H1 (cell line): Measurements from ENCODE around the gene COL4A3. TPM values are rescaled to one million over a fixed set of nuclear protein-coding genes. Genes with fewer than 3 reads are reported as not detected.

Experiments
- CTCF ChIA-PET: fragments of 300-600 bp; sonication (Branson Sonifier 250); formaldehyde crosslinking; loops from one replicate; lab custom pipeline; 2021; ENCODE audit not compliant: partially characterized antibody; lab: Charles Lee
- POLR2A ChIA-PET: fragments of 300-600 bp; sonication (Branson Sonifier 250); formaldehyde crosslinking; loops from one replicate; lab custom pipeline; 2021; ENCODE audit warnings: inconsistent platforms; ENCODE audit not compliant: partially characterized antibody; lab: Charles Lee
- DNase-seq, 2 experiments: peaks; one replicate each; pipeline versions ENCODE4 v3.0.0 to v3.0.0-alpha.2; 2010 to 2022; ENCODE audit warnings: low spot score in 2 of 2, low read depth in 1 of 2, mixed read lengths in 1 of 2
- FAIRE-seq: peaks from 2 replicates; lab custom pipeline; 2011; peaks lifted over from hg19 to GRCh38; lab: Jason Lieb, UNC
- H2AFZ ChIP-seq: 2 replicates; pipeline ENCODE4 v1.8.1; 2012; ENCODE audit warnings: low read length, inconsistent platforms
- H2AK5ac ChIP-seq: 2 replicates; pipeline ENCODE4 v1.6.1; 2013; ENCODE audit warnings: low read depth, low read length
- H2BK120ac ChIP-seq: replicated peaks from 2 replicates; pipeline ENCODE3; 2013; ENCODE audit warnings: low read depth, low read length, inconsistent platforms
- H2BK12ac ChIP-seq: 2 replicates; pipeline ENCODE4 v1.6.1; 2013; ENCODE audit warnings: low read depth, low read length
- H2BK15ac ChIP-seq: 2 replicates; pipeline ENCODE4 v1.6.1; 2013; ENCODE audit warnings: low read length
- H2BK20ac ChIP-seq: 2 replicates; pipeline ENCODE4 v1.6.1; 2013; ENCODE audit warnings: low read length
- H2BK5ac ChIP-seq: 2 replicates; pipeline ENCODE4 v1.6.1; 2013; ENCODE audit warnings: low read depth, low read length
- H3K14ac ChIP-seq: 2 replicates; pipeline ENCODE4 v1.6.1; 2013; ENCODE audit warnings: inconsistent platforms; ENCODE audit not compliant: insufficient read length
- H3K18ac ChIP-seq: 2 replicates; pipeline ENCODE4 v1.6.1; 2013; ENCODE audit warnings: low read length; ENCODE audit errors: extremely low read depth
- H3K23ac ChIP-seq: 2 replicates; pipeline ENCODE4 v1.6.1; 2013; ENCODE audit warnings: inconsistent platforms; ENCODE audit not compliant: insufficient read length
- H3K23me2 ChIP-seq: 2 replicates; pipeline ENCODE4 v1.6.1; 2013; ENCODE audit warnings: low read depth, low read length
- H3K27ac ChIP-seq: 2 replicates; pipeline ENCODE4 v1.6.1; 2011; ENCODE audit warnings: low read depth, low read length, inconsistent platforms
- H3K27me3 ChIP-seq, 4 experiments: replicated peaks in 1 of 4; 1 replicate in 1 of 4; 2 replicates in 3 of 4; pipeline versions ENCODE4 v1.6.1 to v1.8.1; 2011 to 2013; ENCODE audit warnings: low read length in 3 of 4, mild to moderate bottlenecking in 3 of 4, inconsistent platforms in 2 of 4, mixed read lengths in 2 of 4, moderate library complexity in 1 of 4; ENCODE audit not compliant: control insufficient read depth in 3 of 4, insufficient read depth in 3 of 4; ENCODE audit errors: extremely low read depth in 1 of 4
- H3K36me3 ChIP-seq, 4 experiments: 2 replicates each; pipeline versions ENCODE4 v1.6.1 to v1.8.1; 2011 to 2013; ENCODE audit warnings: mild to moderate bottlenecking in 4 of 4, low read length in 3 of 4, moderate library complexity in 2 of 4, control low read depth in 1 of 4, inconsistent platforms in 1 of 4; ENCODE audit not compliant: insufficient read depth in 4 of 4, control insufficient read depth in 2 of 4
- H3K4ac ChIP-seq: replicated peaks from 2 replicates; pipeline ENCODE3; 2013; ENCODE audit warnings: low read length, low read depth, mixed read lengths, inconsistent platforms; ENCODE audit not compliant: insufficient read length
- H3K4me1 ChIP-seq, 4 experiments: replicated peaks in 1 of 4; 1 replicate in 1 of 4; 2 replicates in 3 of 4; pipeline versions ENCODE4 v1.6.1 to v1.8.1; 2011 to 2013; ENCODE audit warnings: low read length in 3 of 4, inconsistent platforms in 2 of 4, mixed read lengths in 1 of 4; ENCODE audit not compliant: insufficient read depth in 4 of 4, control insufficient read depth in 3 of 4
- H3K4me2 ChIP-seq, 2 experiments: 2 replicates each; pipeline versions ENCODE4 v1.6.1 to v1.8.1; 2011 to 2013; ENCODE audit warnings: low read depth in 2 of 2, low read length in 2 of 2, control low read depth in 1 of 2, inconsistent platforms in 1 of 2, mild to moderate bottlenecking in 1 of 2; ENCODE audit not compliant: insufficient read depth in 1 of 2
- H3K4me3 ChIP-seq, 4 experiments: fragments of 200-600, 300-600 bp in 1 of 4; sonication (generic), shearing (Covaris generic), sonication (Bioruptor Twin) in 1 of 4; 2 replicates each; pipeline versions ENCODE4 v1.5.1 to v1.8.1; 2011 to 2016; ENCODE audit warnings: low read length in 4 of 4, low read depth in 3 of 4, control low read depth in 2 of 4, inconsistent platforms in 2 of 4, mild to moderate bottlenecking in 2 of 4, mixed read lengths in 1 of 4, moderate library complexity in 1 of 4; ENCODE audit not compliant: insufficient read depth in 2 of 4; ENCODE audit errors: extremely low read depth in 1 of 4
- H3K56ac ChIP-seq: replicated peaks from 2 replicates; pipeline ENCODE3; 2013; ENCODE audit warnings: low read depth, mild to moderate bottlenecking, mixed read lengths, low read length, inconsistent platforms; ENCODE audit not compliant: insufficient read length
- H3K79me1 ChIP-seq: 2 replicates; pipeline ENCODE4 v1.6.1; 2013; ENCODE audit warnings: low read depth, low read length, control low read depth
- H3K79me2 ChIP-seq, 2 experiments: 2 replicates each; pipeline versions ENCODE4 v1.6.1 to v1.8.1; 2012 to 2013; ENCODE audit warnings: low read length in 2 of 2, mild to moderate bottlenecking in 2 of 2, inconsistent platforms in 1 of 2; ENCODE audit not compliant: insufficient read depth in 2 of 2, control insufficient read depth in 1 of 2
- H3K9ac ChIP-seq, 4 experiments: replicated peaks in 1 of 4; 1 replicate in 1 of 4; 2 replicates in 3 of 4; pipeline versions ENCODE4 v1.6.1 to v1.8.1; 2011 to 2013; ENCODE audit warnings: low read depth in 3 of 4, low read length in 3 of 4, control low read depth in 2 of 4, mild to moderate bottlenecking in 2 of 4, moderate library complexity in 2 of 4, inconsistent platforms in 1 of 4; ENCODE audit errors: extremely low read depth in 1 of 4
- H3K9me3 ChIP-seq, 2 experiments: 2 replicates each; pipeline versions ENCODE4 v1.6.1 to v1.8.1; 2012 to 2013; ENCODE audit warnings: mild to moderate bottlenecking in 2 of 2, moderate library complexity in 2 of 2, control low read depth in 1 of 2, inconsistent platforms in 1 of 2, low read depth in 1 of 2, low read length in 1 of 2, mixed read lengths in 1 of 2; ENCODE audit not compliant: insufficient read depth in 2 of 2
- H4K20me1 ChIP-seq, 2 experiments: replicated peaks in 1 of 2; 2 replicates each; pipeline versions ENCODE3 to v1.8.1; 2011 to 2013; ENCODE audit warnings: inconsistent platforms in 2 of 2, low read length in 2 of 2, mild to moderate bottlenecking in 1 of 2; ENCODE audit not compliant: insufficient read depth in 2 of 2, control insufficient read depth in 1 of 2
- H4K5ac ChIP-seq: 2 replicates; pipeline ENCODE4 v1.6.1; 2013; ENCODE audit warnings: low read length, low read depth, mixed read lengths, inconsistent platforms; ENCODE audit not compliant: insufficient read length
- H4K8ac ChIP-seq: 2 replicates; pipeline ENCODE4 v1.8.0; 2013; ENCODE audit warnings: mild to moderate bottlenecking, moderate library complexity, low read length, inconsistent platforms; ENCODE audit not compliant: insufficient read depth; ENCODE audit errors: extremely low read depth
- H4K91ac ChIP-seq: replicated peaks from 2 replicates; pipeline ENCODE3; 2013; ENCODE audit warnings: low read length, mixed read lengths, inconsistent platforms; ENCODE audit not compliant: insufficient read length
- CHD2 ChIP-seq: IDR thresholded peaks from 2 replicates; pipeline ENCODE4 v1.6.1; 2012; ENCODE audit warnings: low read length, improper control_type of control experiment
- CTBP2 ChIP-seq: IDR thresholded peaks from 2 replicates; pipeline ENCODE4 v1.7.0; 2011; ENCODE audit warnings: borderline replicate concordance, mild to moderate bottlenecking, moderate library complexity, mixed read lengths, low read length; ENCODE audit not compliant: insufficient read depth, insufficient read length
- EP300 ChIP-seq, 2 experiments: IDR thresholded peaks; 1 replicate in 1 of 2; 2 replicates in 1 of 2; pipeline ENCODE4 v1.6.1; 2011 to 2012; ENCODE audit warnings: low read depth in 2 of 2, low read length in 2 of 2, mild to moderate bottlenecking in 2 of 2, borderline replicate concordance in 1 of 2, inconsistent platforms in 1 of 2, moderate library complexity in 1 of 2
- FOSL1 ChIP-seq: IDR thresholded peaks from 2 replicates; pipeline ENCODE4 v1.6.1; 2011; ENCODE audit warnings: mild to moderate bottlenecking, low read depth, low read length, moderate library complexity; ENCODE audit not compliant: insufficient read depth
- JUN ChIP-seq: IDR thresholded peaks from 2 replicates; pipeline ENCODE4 v1.6.1; 2011; ENCODE audit warnings: low read depth, mild to moderate bottlenecking, improper control_type of control experiment, low read length
- MAX ChIP-seq: IDR thresholded peaks from 2 replicates; pipeline ENCODE4 v1.6.1; 2012; ENCODE audit warnings: inconsistent platforms
- RFX5 ChIP-seq: IDR thresholded peaks from 2 replicates; pipeline ENCODE4 v1.6.1; 2011; ENCODE audit warnings: low read depth, low read length, improper control_type of control experiment, borderline replicate concordance
- SRF ChIP-seq: IDR thresholded peaks from 2 replicates; pipeline ENCODE4 v1.6.1; 2011; ENCODE audit warnings: mild to moderate bottlenecking, low read depth, low read length, moderate library complexity
- TCF12 ChIP-seq: IDR thresholded peaks from 2 replicates; pipeline ENCODE4 v1.6.1; 2011; ENCODE audit warnings: low read depth, mild to moderate bottlenecking, low read length
- TEAD4 ChIP-seq: IDR thresholded peaks from 2 replicates; pipeline ENCODE4 v1.6.1; 2012; ENCODE audit warnings: low read depth, low read length, inconsistent platforms, mixed read lengths
- whole genome bisulfite sequencing, 2 experiments: shearing (Covaris generic) in 1 of 2; methylation state at CpG; one replicate each; pipeline versions ENCODE4 v1.1.6 to v1.1.7; 2013 to 2015; ENCODE audit warnings: low lambda C conversion rate in 2 of 2, mixed read lengths in 2 of 2, inconsistent platforms in 1 of 2, low coverage in 1 of 2, missing lambda C conversion rate in 1 of 2; ENCODE audit not compliant: insufficient replicate concordance in 2 of 2, insufficient coverage in 1 of 2, insufficient read length in 1 of 2; ENCODE audit errors: extremely low coverage in 1 of 2, missing lambda C conversion rate in 1 of 2; 5-methylcytosine and 5-hydroxymethylcytosine counted together
- polyA plus RNA-seq, 7 experiments: library from polyadenylated mRNA; depleted of rRNA in 3 of 7; stranded (reverse) in 5 of 7; unstranded in 2 of 7; fragments of >200 nt in 5 of 7; fragments of 200-250 nt in 2 of 7; gene quantifications; 1 replicate in 5 of 7; 2 replicates in 1 of 7; 4 replicates in 1 of 7; pipeline versions ENCODE4 v1.2.1 to v1.2.3, GENCODE V29; 2011 to 2013; ENCODE audit warnings: missing spikeins in 2 of 7, mixed read lengths in 2 of 7
- total RNA-seq: library from RNA; stranded (reverse); fragmentation: NEBNext Ultra II Directional; extraction: Animal tissue kit (Norgen Biotek cat#: 25700); gene quantifications from 2 replicates; pipeline ENCODE4 v1.2.1, GENCODE V29; 2021

COL4A3 gene
- total and polyA plus RNA-seq, 2 of the 8 experiments (the other 6 are each of a cell fraction or from before 2014, with no cell fraction given), result 0.12 to 0.17 TPM

- Histone ChIP-seq H3K36me3 (peaks cover 0 to 6% (median 0%) of the 10 kb centered on the region in 4 experiments; a peak in 2 of 8 replicates), H3K4me2 (no peak overlapping the region), H2BK5ac (no peak overlapping the region), H4K5ac (no peak overlapping the region), H2AFZ (no peak overlapping the region), H3K23ac (no peak overlapping the region), H3K4me3 (no peak overlapping the region), H3K4me1 (no peaks in the 10 kb centered on the region), H3K56ac (no peak overlapping the region), H3K79me1 (no peaks in the 10 kb centered on the region), H3K18ac (no peak overlapping the region), H2BK20ac (no peak overlapping the region), H2BK15ac (no peak overlapping the region), H2BK120ac (no peak overlapping the region), H3K9ac (no peak overlapping the region), H2BK12ac (no peak overlapping the region), H3K27ac (no peak overlapping the region), H3K9me3 (peaks cover 9 to 22% of the 10 kb centered on the region in 2 experiments; a peak in 3 of 4 replicates), H3K23me2 (no peaks in the 10 kb centered on the region; the same call in 1 of the 2 replicates), H4K91ac (no peak overlapping the region), H3K79me2 (peaks cover 0 to under 1% of the 10 kb centered on the region in 2 experiments; a peak in 1 of 4 replicates), H2AK5ac (no peak overlapping the region), H3K27me3 (no peaks in the 10 kb centered on the region), H4K8ac (no peak overlapping the region; the same call in 1 of the 2 replicates), H3K14ac (no peak overlapping the region), H4K20me1 (no peaks in the 10 kb centered on the region), H3K4ac (no peak overlapping the region)
- DNase-seq (no peak), FAIRE-seq (no peak)
- ChIA-PET CTCF (interaction anchor here (1.0 to 1.7 kb wide), 4 partner anchors 80 to 186 kb away, joined by 3 to 4 read pairs (median 4); no protein-coding TSS in a partner anchor), POLR2A (no interaction called here)
- 90% methylated on average over 27 of the region's 33 CpGs; no CpG with 5 or more reads in 1 of the 2 experiments for WGBS, 2 experiments
- TF ChIP-seq MAX (no peak), CHD2 (no peak), RFX5 (no peak), TCF12 (no peak), EP300 (IDR thresholded peaks at IDR 0.05; ENCODE audit: borderline replicate concordance in 1 of 2, low read depth in 2 of 2, low read length in 2 of 2) (no peak), JUN (no peak), SRF (no peak), FOSL1 (no peak), TEAD4 (no peak), CTBP2 (no peak)
Observed at GRCh38 chr2:227320305-227321094, 156.1 kb downstream of the COL4A3 start.
